ENCODE data around the gene EGFL6. TPM values are rescaled to one million over a fixed set of nuclear protein-coding genes. Genes with fewer than 3 reads are reported as not detected.

Gene EGFL6
- total and polyA plus RNA-seq, 8 donors: 25.9 to 88.3 (median 63.1) TPM

GRCh38 chrX:13579661-13580060 lies 10.3 kb downstream of the EGFL6 start:
- no peak overlapping the region for H3K27ac ChIP-seq
- intact Hi-C loops (cut with DNase I): no loop called here
- no peak for ATAC-seq
- no peak overlapping the region for H3K4me3 ChIP-seq
- no peak for TF ChIP-seq CTCF (IDR thresholded peaks at IDR 0.05)
- no peaks in the 10 kb centered on the region for H3K9me3 ChIP-seq
- no peak for DNase-seq
- H3K27me3 ChIP-seq: no peaks in the 10 kb centered on the region
- H3K36me3 ChIP-seq: no peaks in the 10 kb centered on the region
- H3K4me1 ChIP-seq: no peaks in the 10 kb centered on the region

- Histone ChIP-seq H3K4me3 (no peak overlapping the region), H3K27ac (no peak overlapping the region), H3K9me3 (no peaks in the 10 kb centered on the region), H3K4me1 (no peaks in the 10 kb centered on the region), H3K36me3 (no peaks in the 10 kb centered on the region), H3K27me3 (no peaks in the 10 kb centered on the region)
- intact Hi-C loops (cut with DNase I): no loop called here
- no peak for ATAC-seq
- peak in 1 of 4 donors; percentile 44 for DNase-seq
- no peak for TF ChIP-seq CTCF (IDR thresholded peaks at IDR 0.05)
These were observed 12.2 kb downstream of the EGFL6 start for GRCh38 chrX:13581554-13581953.

- H3K4me1 ChIP-seq: no peaks in the 10 kb centered on the region
- ATAC-seq (no peak), DNase-seq (no peak)
- H3K9me3 ChIP-seq: no peaks in the 10 kb centered on the region
- intact Hi-C loops (cut with DNase I): no loop called here
- H3K4me3 ChIP-seq: no peak overlapping the region
- TF ChIP-seq CTCF (IDR thresholded peaks at IDR 0.05): no peak
- peaks cover 0 to under 1% of the 10 kb centered on the region in 2 donors for H3K27me3 ChIP-seq
- no peak overlapping the region for H3K27ac ChIP-seq
- no peaks in the 10 kb centered on the region for H3K36me3 ChIP-seq
These were observed 18.5 kb downstream of the EGFL6 start for GRCh38 chrX:13587786-13588477.

- ATAC-seq (no peak), DNase-seq (no peak)
- H3K4me1 ChIP-seq: no peaks in the 10 kb centered on the region
- intact Hi-C loops (cut with DNase I): no loop called here
- no peak overlapping the region for H3K27ac ChIP-seq
- H3K4me3 ChIP-seq: no peak overlapping the region
- no peaks in the 10 kb centered on the region for H3K9me3 ChIP-seq
- TF ChIP-seq CTCF (IDR thresholded peaks at IDR 0.05): no peak
- H3K27me3 ChIP-seq: peaks cover 0 to 5% of the 10 kb centered on the region in 2 donors
- H3K36me3 ChIP-seq: no peaks in the 10 kb centered on the region
These were observed 20.8 kb downstream of the EGFL6 start for GRCh38 chrX:13590207-13590606.

- no peak overlapping the region for H3K4me3 ChIP-seq
- DNase-seq (no peak), ATAC-seq (no peak)
- H3K27ac ChIP-seq: no peak overlapping the region
- H3K27me3 ChIP-seq: peaks cover 0 to 5% of the 10 kb centered on the region in 2 donors
- no peaks in the 10 kb centered on the region for H3K4me1 ChIP-seq
- no peak for TF ChIP-seq CTCF (IDR thresholded peaks at IDR 0.05)
- intact Hi-C loops (cut with DNase I): no loop called here
- no peaks in the 10 kb centered on the region for H3K9me3 ChIP-seq
- no peaks in the 10 kb centered on the region for H3K36me3 ChIP-seq
These were observed 21.5 kb downstream of the EGFL6 start for GRCh38 chrX:13590914-13591313.
